HepG2 (cell line): ENCODE measurements around the gene C20orf202. TPM values are rescaled to one million over a fixed set of nuclear protein-coding genes. Genes with fewer than 3 reads are reported as not detected.

Experiments used
- ARNT ChIP-seq: fragments of 450-650 bp; IDR thresholded peaks from 2 replicates; pipeline ENCODE4 v1.6.1; 2017
- ARNT2 ChIP-seq: sonication (generic); formaldehyde crosslinking; IDR thresholded peaks from 2 replicates; pipeline ENCODE4 v1.8.0; 2022; ENCODE audit warnings: mild to moderate bottlenecking, low read depth, missing genetic modification reagents, moderate library complexity
- DR1 ChIP-seq: sonication (generic); formaldehyde crosslinking; IDR thresholded peaks from 2 replicates; pipeline ENCODE4 v1.8.0; 2021; ENCODE audit warnings: mild to moderate bottlenecking, missing genetic modification reagents, inconsistent platforms
- EP300 ChIP-seq, 3 experiments: sonication (generic) in 1 of 3; formaldehyde crosslinking in 1 of 3; IDR thresholded peaks; 2 replicates each; pipeline versions ENCODE4 v1.5.1 to v1.6.1; 2011 to 2020; ENCODE audit warnings: low read depth in 2 of 3, low read length in 2 of 3, borderline replicate concordance in 1 of 3, improper control_type of control experiment in 1 of 3, mild to moderate bottlenecking in 1 of 3, missing genetic modification reagents in 1 of 3, moderate library complexity in 1 of 3
- MEIS2 ChIP-seq: sonication (generic); formaldehyde crosslinking; IDR thresholded peaks from 2 replicates; pipeline ENCODE4 v1.9.0; 2021; ENCODE audit warnings: mild to moderate bottlenecking, missing genetic modification reagents
- NPAS2 ChIP-seq: sonication (generic); formaldehyde crosslinking; IDR thresholded peaks from 2 replicates; pipeline ENCODE4 v1.8.0; 2022; ENCODE audit warnings: mild to moderate bottlenecking, missing genetic modification reagents, borderline replicate concordance
- ONECUT2 ChIP-seq: sonication (generic); formaldehyde crosslinking; IDR thresholded peaks from 2 replicates; pipeline ENCODE4 v1.4.0; 2020; ENCODE audit warnings: missing genetic modification reagents
- RBM39 ChIP-seq: fragments of 200-400 bp; formaldehyde crosslinking; IDR thresholded peaks from one replicate; pipeline ENCODE4 v1.6.1; 2018; ENCODE audit warnings: antibody characterized with exemption, mild to moderate bottlenecking, low read depth, low read length; ENCODE audit not compliant: poor library complexity, severe bottlenecking
- REL ChIP-seq: sonication (generic); formaldehyde crosslinking; conservative IDR thresholded peaks from 2 replicates; pipeline ENCODE4 v1.8.0; 2022; ENCODE audit warnings: mild to moderate bottlenecking, missing genetic modification reagents, moderate library complexity
- RFX1 ChIP-seq: fragments of 450-650 bp; IDR thresholded peaks from 2 replicates; pipeline ENCODE4 v1.6.1; 2017
- RXRA ChIP-seq: sonication (generic); formaldehyde crosslinking; IDR thresholded peaks from 2 replicates; pipeline ENCODE4 v1.5.1; 2020; ENCODE audit warnings: missing genetic modification reagents
- TCF7L2 ChIP-seq: IDR thresholded peaks from 2 replicates; pipeline ENCODE4 v1.6.1; 2011; ENCODE audit warnings: mild to moderate bottlenecking, low read depth, low read length, moderate library complexity
- ZNF205 ChIP-seq: IDR thresholded peaks from 2 replicates; pipeline ENCODE4 v1.6.1; 2018; ENCODE audit warnings: missing biosample characterization, missing genetic modification reagents
- ZNF354B ChIP-seq: sonication (generic); formaldehyde crosslinking; IDR thresholded peaks from 2 replicates; pipeline ENCODE4 v1.8.0; 2022; ENCODE audit warnings: mild to moderate bottlenecking, missing genetic modification reagents
- ZNF501 ChIP-seq: sonication (generic); formaldehyde crosslinking; IDR thresholded peaks from 2 replicates; pipeline ENCODE4 v1.5.1; 2020; ENCODE audit warnings: mild to moderate bottlenecking, moderate library complexity, missing genetic modification reagents
- ZNF510 ChIP-seq: sonication (generic); formaldehyde crosslinking; IDR thresholded peaks from 2 replicates; pipeline ENCODE4 v1.4.0; 2020; ENCODE audit warnings: low read depth, mild to moderate bottlenecking, missing genetic modification reagents
- ZNF598 ChIP-seq: sonication (generic); formaldehyde crosslinking; IDR thresholded peaks from 2 replicates; pipeline ENCODE4 v1.5.1; 2020; ENCODE audit warnings: mild to moderate bottlenecking, missing genetic modification reagents, borderline replicate concordance
- ZNF652 ChIP-seq: IDR thresholded peaks from 2 replicates; pipeline ENCODE4 v1.6.1; 2016; ENCODE audit warnings: low read depth, borderline replicate concordance
- ZNF747 ChIP-seq: sonication (generic); formaldehyde crosslinking; IDR thresholded peaks from 2 replicates; pipeline ENCODE4 v1.8.1; 2023; ENCODE audit warnings: missing genetic modification reagents, mild to moderate bottlenecking, borderline replicate concordance
- ZNF788 ChIP-seq: sonication (generic); formaldehyde crosslinking; IDR thresholded peaks from 2 replicates; pipeline ENCODE4 v1.5.0; 2020; ENCODE audit warnings: mild to moderate bottlenecking, missing genetic modification reagents, borderline replicate concordance
- ZNF883 ChIP-seq: sonication (generic); formaldehyde crosslinking; IDR thresholded peaks from 2 replicates; pipeline ENCODE4 v1.5.1; 2020; ENCODE audit warnings: mild to moderate bottlenecking, missing genetic modification reagents; ENCODE audit errors: not compliant biosample characterization
- polyA plus RNA-seq, 8 experiments: library from polyadenylated mRNA; depleted of rRNA in 3 of 8; stranded (reverse) in 7 of 8; unstranded in 1 of 8; fragments of >200 nt; fragmentation: Illumina TruSeq in 4 of 8; extraction: Trizol in 4 of 8; gene quantifications; 2 replicates each; pipeline versions ENCODE4 v1.2.1 to v1.2.3, GENCODE V29; 2011 to 2016; ENCODE audit warnings: low read depth in 4 of 8, missing spikeins in 1 of 8, mixed read lengths in 1 of 8; ENCODE audit not compliant: insufficient read depth in 1 of 8
- total RNA-seq, 5 experiments: library from RNA; depleted of rRNA; stranded (reverse); fragments of >200 nt; fragmentation: Illumina TruSeq; extraction: Trizol; gene quantifications; 2 replicates each; pipeline ENCODE4 v1.2.3, GENCODE V29; 2016; ENCODE audit warnings: low read depth in 1 of 5
- TF ChIP-seq, protein P1 (sequence below): sonication (generic); formaldehyde crosslinking; IDR thresholded peaks from 2 replicates; pipeline ENCODE4 v1.5.0; 2020; ENCODE audit warnings: missing genetic modification reagents
- TF ChIP-seq, protein P2 (sequence below): sonication (generic); formaldehyde crosslinking; IDR thresholded peaks from 2 replicates; pipeline ENCODE4 v1.4.0; 2020; ENCODE audit warnings: missing genetic modification reagents
- TF ChIP-seq, protein P3 (sequence below): sonication (generic); formaldehyde crosslinking; IDR thresholded peaks from 2 replicates; pipeline ENCODE4 v1.4.0; 2020; ENCODE audit warnings: mild to moderate bottlenecking, missing genetic modification reagents, borderline replicate concordance

C20orf202 gene
- total and polyA plus RNA-seq, 2 of the 13 experiments (the other 11 are each of a cell fraction or from before 2014, with no cell fraction given), result 0.20 to 1.2 TPM

DNA sequence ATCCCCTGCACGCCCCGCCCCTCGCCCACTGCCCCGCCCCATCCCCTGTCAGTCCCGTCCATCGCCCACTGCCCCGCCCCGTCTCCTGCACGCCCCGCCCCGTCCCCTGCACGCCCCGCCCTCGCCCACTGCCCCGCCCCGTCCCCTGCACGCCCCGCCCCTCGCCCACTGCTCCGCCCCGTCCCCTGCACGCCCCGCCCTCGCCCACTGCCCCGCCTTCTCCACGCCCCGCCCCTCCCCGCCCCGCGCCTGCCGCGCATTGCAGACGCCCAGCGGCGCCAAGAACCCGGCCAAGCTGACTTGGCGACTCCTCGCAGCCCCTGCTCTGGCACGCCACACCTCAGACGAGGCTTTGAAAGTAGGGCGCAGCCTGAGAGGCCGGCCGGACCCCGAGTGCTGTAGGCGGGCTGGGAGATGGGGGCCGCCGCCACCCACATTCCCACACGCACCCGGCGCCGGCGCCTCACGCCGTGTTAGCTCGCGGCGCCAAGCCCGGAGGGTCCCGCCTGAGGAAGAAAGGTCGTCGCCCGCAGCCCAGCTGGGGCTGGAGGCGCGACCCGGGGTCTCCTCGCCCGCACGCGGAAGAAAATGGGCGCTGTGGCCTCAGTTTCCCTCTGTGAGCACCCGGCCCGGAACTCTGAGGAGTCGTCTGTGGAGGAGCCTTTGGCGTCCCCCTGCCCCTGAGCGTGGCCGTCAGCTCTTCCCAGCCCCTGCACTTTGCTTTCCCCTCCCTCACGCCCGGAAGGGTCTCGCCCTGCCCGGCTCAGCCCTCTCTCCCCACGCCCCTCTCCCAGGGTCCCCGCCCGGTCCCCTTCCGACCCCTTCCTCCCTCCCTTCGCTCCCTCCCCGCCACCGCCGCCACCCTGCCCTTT is 22.8 kb downstream of the C20orf202 start, which contains the start of gene RAD21L1 (continued):
- TF ChIP-seq REL (CRISPR knock-in tag), result peak; percentile 80; the same call in 1 of the 2 replicates
- no peak for TF ChIP-seq TCF7L2
- TF ChIP-seq ZNF747 (CRISPR knock-in tag), result peak; percentile 34; the same call in 1 of the 2 replicates
- TF ChIP-seq RFX1, result no peak
- TF ChIP-seq ZNF883 (CRISPR knock-in tag), result no peak
- TF ChIP-seq ZNF788 (CRISPR knock-in tag), result no peak
- TF ChIP-seq, protein P1, sequence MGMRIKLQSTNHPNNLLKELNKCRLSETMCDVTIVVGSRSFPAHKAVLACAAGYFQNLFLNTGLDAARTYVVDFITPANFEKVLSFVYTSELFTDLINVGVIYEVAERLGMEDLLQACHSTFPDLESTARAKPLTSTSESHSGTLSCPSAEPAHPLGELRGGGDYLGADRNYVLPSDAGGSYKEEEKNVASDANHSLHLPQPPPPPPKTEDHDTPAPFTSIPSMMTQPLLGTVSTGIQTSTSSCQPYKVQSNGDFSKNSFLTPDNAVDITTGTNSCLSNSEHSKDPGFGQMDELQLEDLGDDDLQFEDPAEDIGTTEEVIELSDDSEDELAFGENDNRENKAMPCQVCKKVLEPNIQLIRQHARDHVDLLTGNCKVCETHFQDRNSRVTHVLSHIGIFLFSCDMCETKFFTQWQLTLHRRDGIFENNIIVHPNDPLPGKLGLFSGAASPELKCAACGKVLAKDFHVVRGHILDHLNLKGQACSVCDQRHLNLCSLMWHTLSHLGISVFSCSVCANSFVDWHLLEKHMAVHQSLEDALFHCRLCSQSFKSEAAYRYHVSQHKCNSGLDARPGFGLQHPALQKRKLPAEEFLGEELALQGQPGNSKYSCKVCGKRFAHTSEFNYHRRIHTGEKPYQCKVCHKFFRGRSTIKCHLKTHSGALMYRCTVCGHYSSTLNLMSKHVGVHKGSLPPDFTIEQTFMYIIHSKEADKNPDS (CRISPR knock-in tag), result no peak
- TF ChIP-seq, protein P2, sequence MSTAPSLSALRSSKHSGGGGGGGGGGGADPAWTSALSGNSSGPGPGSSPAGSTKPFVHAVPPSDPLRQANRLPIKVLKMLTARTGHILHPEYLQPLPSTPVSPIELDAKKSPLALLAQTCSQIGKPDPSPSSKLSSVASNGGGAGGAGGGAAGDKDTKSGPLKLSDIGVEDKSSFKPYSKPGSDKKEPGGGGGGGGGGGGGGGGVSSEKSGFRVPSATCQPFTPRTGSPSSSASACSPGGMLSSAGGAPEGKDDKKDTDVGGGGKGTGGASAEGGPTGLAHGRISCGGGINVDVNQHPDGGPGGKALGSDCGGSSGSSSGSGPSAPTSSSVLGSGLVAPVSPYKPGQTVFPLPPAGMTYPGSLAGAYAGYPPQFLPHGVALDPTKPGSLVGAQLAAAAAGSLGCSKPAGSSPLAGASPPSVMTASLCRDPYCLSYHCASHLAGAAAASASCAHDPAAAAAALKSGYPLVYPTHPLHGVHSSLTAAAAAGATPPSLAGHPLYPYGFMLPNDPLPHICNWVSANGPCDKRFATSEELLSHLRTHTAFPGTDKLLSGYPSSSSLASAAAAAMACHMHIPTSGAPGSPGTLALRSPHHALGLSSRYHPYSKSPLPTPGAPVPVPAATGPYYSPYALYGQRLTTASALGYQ (CRISPR knock-in tag), result no peak
- no peak for TF ChIP-seq ZNF354B (CRISPR knock-in tag)
- no peak for TF ChIP-seq ZNF205 (CRISPR knock-in tag)
- peak; percentile 86 for TF ChIP-seq RBM39
- no peak for TF ChIP-seq ONECUT2
- TF ChIP-seq NPAS2, result no peak
- TF ChIP-seq RXRA (CRISPR knock-in tag), result 0 out of 2 replicates have a peak, but pooled peaks have one; percentile 10
- TF ChIP-seq ARNT, result no peak
- TF ChIP-seq ZNF501 (CRISPR knock-in tag), result peak; percentile 53; the same call in 1 of the 2 replicates
- TF ChIP-seq DR1 (CRISPR knock-in tag), result no peak
- 0 out of 2 replicates have a peak, but pooled peaks have one; percentile 26 for TF ChIP-seq ZNF510 (CRISPR knock-in tag)
- TF ChIP-seq ARNT2 (CRISPR knock-in tag), result 0 out of 2 replicates have a peak, but pooled peaks have one; percentile 42
- TF ChIP-seq MEIS2 (CRISPR knock-in tag), result peak; percentile 2; the same call in 1 of the 2 replicates
- TF ChIP-seq ZNF598 (CRISPR knock-in tag), result peak; percentile 44; the same call in 1 of the 2 replicates
- no peak for TF ChIP-seq EP300 (IDR thresholded peaks at IDR 0.05; ENCODE audit: low read depth in 2 of 2, low read length in 2 of 2)
- no peak for TF ChIP-seq EP300 (CRISPR knock-in tag; IDR thresholded peaks at IDR 0.05; ENCODE audit: borderline replicate concordance)
- no peak for TF ChIP-seq ZNF652 (CRISPR knock-in tag)
- TF ChIP-seq, protein P3, sequence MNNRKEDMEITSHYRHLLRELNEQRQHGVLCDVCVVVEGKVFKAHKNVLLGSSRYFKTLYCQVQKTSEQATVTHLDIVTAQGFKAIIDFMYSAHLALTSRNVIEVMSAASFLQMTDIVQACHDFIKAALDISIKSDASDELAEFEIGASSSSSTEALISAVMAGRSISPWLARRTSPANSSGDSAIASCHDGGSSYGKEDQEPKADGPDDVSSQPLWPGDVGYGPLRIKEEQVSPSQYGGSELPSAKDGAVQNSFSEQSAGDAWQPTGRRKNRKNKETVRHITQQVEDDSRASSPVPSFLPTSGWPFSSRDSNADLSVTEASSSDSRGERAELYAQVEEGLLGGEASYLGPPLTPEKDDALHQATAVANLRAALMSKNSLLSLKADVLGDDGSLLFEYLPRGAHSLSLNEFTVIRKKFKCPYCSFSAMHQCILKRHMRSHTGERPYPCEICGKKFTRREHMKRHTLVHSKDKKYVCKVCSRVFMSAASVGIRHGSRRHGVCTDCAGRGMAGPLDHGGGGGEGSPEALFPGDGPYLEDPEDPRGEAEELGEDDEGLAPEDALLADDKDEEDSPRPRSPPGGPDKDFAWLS (CRISPR knock-in tag), result no peak
